Spinal cord (tissue), 10 donors: ENCODE measurements around the gene SCYGR3. TPM values are rescaled to one million over a fixed set of nuclear protein-coding genes. Genes with fewer than 3 reads are reported as not detected.
"Not testable (repeated sequence)": the region's sequence is repeated elsewhere in the genome, so short reads cannot be mapped to it uniquely, and the experiment has no call there.

Source experiments
- DNase-seq, 6 donors: peaks; one replicate each; pipeline versions ENCODE4 v3.0.0 to v3.0.0-alpha.2; 2013 to 2015; ENCODE audit warnings: low spot score in 6 of 6, low read depth in 4 of 6
- H3K27ac ChIP-seq: one replicate; pipeline ENCODE4 v1.5.1; 2013; ENCODE audit warnings: low read depth, low read length, control low read depth
- H3K27me3 ChIP-seq: one replicate; pipeline ENCODE4 v1.6.1; 2013; ENCODE audit warnings: low read length; ENCODE audit not compliant: control insufficient read depth, insufficient read depth
- H3K36me3 ChIP-seq: one replicate; pipeline ENCODE4 v1.6.1; 2013; ENCODE audit warnings: low read length; ENCODE audit not compliant: control insufficient read depth, insufficient read depth
- H3K4me1 ChIP-seq: one replicate; pipeline ENCODE4 v1.6.1; 2013; ENCODE audit warnings: low read length; ENCODE audit not compliant: control insufficient read depth, insufficient read depth
- H3K4me3 ChIP-seq: one replicate; pipeline ENCODE4 v1.5.1; 2013; ENCODE audit warnings: low read depth, low read length, control low read depth
- H3K9me3 ChIP-seq: one replicate; pipeline ENCODE4 v1.6.1; 2013; ENCODE audit warnings: low read length; ENCODE audit not compliant: control insufficient read depth, insufficient read depth
- WGBS: methylation state at CpG from one replicate; pipeline ENCODE4 v1.1.5; 2013; ENCODE audit warnings: missing lambda C conversion rate; ENCODE audit not compliant: insufficient coverage; 5-methylcytosine and 5-hydroxymethylcytosine counted together
- polyA plus RNA-seq, 2 donors: library from polyadenylated mRNA; unstranded; fragments of 120-200 nt; gene quantifications; one replicate each; pipeline ENCODE4 v1.2.1, GENCODE V29; 2013; ENCODE audit not compliant: insufficient read length in 2 of 2
- total RNA-seq, 2 donors: library from RNA; depleted of rRNA in 1 of 2; stranded (reverse); fragments of 120-200 nt in 1 of 2; fragments of >200 nt in 1 of 2; gene quantifications; one replicate each; pipeline versions ENCODE4 v1.2.3 to v1.2.4, GENCODE V29; 2013 to 2014
- donor health status: healthy.

The SCYGR3 gene
- total and polyA plus RNA-seq, 4 donors, result not detected

DNA sequence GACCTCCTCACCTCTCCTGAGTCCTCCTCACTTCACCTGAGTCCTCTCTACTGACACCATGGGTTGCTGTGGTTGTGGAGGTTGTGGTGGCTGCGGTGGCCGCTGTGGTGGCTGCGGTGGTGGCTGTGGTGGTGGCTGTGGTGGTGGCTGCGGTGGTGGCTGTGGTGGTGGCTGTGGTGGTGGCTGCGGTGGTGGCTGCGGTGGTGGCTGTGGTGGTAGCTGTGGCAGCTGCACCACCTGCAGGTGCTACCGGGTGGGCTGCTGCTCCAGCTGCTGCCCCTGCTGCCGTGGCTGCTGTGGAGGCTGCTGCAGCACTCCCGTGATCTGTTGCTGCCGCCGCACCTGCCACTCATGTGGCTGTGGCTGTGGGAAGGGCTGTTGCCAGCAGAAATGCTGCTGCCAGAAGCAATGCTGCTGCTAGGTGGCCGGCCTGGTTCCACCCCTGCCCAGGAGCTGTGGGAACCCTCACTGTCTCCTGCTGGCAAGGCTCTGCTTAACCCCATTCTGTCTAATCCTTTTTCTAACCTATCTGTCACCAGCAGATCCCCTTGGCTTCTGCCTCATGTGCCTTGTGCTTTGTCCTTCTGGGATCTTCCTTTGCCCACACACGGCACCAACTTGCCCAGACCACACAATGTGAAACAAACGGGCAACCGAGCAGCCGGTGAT is 15.7 kb downstream of the SCYGR3 start, which contains the start of gene SCYGR2:
TSS of gene SCYGR2 (plus strand) at position 59 of the 669 bp plus-strand sequence. CDS start at position 59, 0 bp downstream.
- DNase-seq, H3K27ac ChIP-seq, H3K9me3 ChIP-seq, H3K4me3 ChIP-seq, H3K27me3 ChIP-seq, H3K4me1 ChIP-seq, H3K36me3 ChIP-seq: not testable (repeated sequence)
- WGBS, result 82% methylated on average over 12 of the region's 16 CpGs

DNA sequence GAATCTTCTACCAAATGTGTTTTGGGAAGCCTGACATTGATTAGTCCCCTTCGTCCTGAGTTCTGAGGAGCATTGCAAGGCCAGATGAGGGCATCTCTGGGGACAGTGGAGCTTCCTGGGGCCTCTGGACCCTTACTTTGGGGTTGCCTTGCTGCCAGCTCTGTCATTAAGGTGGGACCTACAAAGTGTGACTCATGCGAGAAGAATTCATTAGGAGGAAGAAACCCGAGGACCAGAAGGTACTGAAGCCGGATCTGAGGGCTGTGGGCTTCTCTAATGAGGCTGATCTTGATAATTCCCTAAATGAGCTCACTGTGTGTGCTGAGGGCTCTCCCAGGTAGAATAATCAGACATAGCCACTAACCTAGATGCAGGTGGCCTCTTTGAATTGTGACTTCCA is 16.6 kb downstream of the SCYGR3 start:
- no peak for DNase-seq
- WGBS, result 67% methylated on average over 4 of the region's 4 CpGs
- no peak overlapping the region for H3K27ac ChIP-seq
- no peak overlapping the region for H3K4me3 ChIP-seq
- no peaks in the 10 kb centered on the region for H3K36me3 ChIP-seq
- no peaks in the 10 kb centered on the region for H3K4me1 ChIP-seq
- H3K9me3 ChIP-seq, result no peaks in the 10 kb centered on the region
- H3K27me3 ChIP-seq, result no peaks in the 10 kb centered on the region

DNA sequence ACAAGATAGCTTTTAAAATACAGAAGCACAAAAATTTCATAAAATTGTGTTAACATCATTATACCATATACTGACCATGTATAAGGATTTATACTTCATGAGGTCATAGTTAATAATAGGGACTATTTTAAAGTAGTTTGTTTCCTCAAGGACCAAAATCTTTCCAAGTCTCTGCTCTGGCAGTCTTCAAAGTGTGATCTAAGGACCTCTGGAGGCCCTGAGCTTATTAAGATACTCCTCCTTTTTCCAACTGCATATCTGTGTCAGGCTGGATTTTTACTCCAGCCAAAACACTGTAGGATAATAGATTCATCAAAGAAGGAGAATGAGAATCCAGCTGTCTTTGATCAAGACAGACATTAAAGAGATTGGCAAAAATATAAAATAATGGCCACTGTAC is 17.6 kb downstream of the SCYGR3 start:
- Histone ChIP-seq H3K9me3 (no peaks in the 10 kb centered on the region), H3K4me1 (no peaks in the 10 kb centered on the region), H3K27ac (no peak overlapping the region), H3K4me3 (no peak overlapping the region), H3K27me3 (no peaks in the 10 kb centered on the region), H3K36me3 (no peaks in the 10 kb centered on the region)
- DNase-seq, result no peak

GRCh38 chr2:227595797-227596196 is 18.8 kb downstream of the SCYGR3 start:
- no peak for DNase-seq
- 71% methylated on average over 1 of the region's 4 CpGs for WGBS
- no peaks in the 10 kb centered on the region for H3K4me1 ChIP-seq
- no peaks in the 10 kb centered on the region for H3K36me3 ChIP-seq
- no peaks in the 10 kb centered on the region for H3K9me3 ChIP-seq
- no peaks in the 10 kb centered on the region for H3K27me3 ChIP-seq
- H3K27ac ChIP-seq, result no peak overlapping the region
- H3K4me3 ChIP-seq, result no peak overlapping the region

- Histone ChIP-seq H3K4me1 (no peaks in the 10 kb centered on the region), H3K9me3 (no peaks in the 10 kb centered on the region), H3K27ac (no peak overlapping the region), H3K27me3 (no peaks in the 10 kb centered on the region), H3K4me3 (no peak overlapping the region), H3K36me3 (no peaks in the 10 kb centered on the region)
- no peak for DNase-seq
- no CpG with 5 or more reads among the region's 1 CpG for WGBS
These were observed 21.8 kb downstream of the SCYGR3 start for GRCh38 chr2:227592694-227593387.

DNA sequence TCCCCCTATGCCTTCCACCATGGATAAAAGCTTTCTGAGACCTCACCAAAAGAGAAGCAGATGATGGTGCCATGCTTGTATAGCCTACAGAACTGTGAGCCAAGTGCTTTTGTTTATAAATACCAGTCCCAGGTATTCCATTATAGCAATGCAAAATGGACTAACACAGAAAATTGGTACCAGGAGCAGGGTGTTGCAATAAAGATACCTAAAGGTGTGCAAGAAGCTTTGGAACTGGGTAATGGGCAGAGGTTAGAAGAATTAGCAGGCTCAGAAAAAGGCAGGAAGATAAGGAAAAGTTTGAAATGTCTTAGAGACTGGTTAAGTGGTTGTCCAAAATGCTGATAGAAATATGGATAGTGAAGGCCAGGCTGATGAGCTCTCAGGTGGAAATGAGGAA is 32.3 kb downstream of the SCYGR3 start:
- H3K4me1 ChIP-seq, result no peaks in the 10 kb centered on the region
- H3K27me3 ChIP-seq, result no peaks in the 10 kb centered on the region
- H3K4me3 ChIP-seq, result no peak overlapping the region
- no peak for DNase-seq
- H3K9me3 ChIP-seq, result no peaks in the 10 kb centered on the region
- no peak overlapping the region for H3K27ac ChIP-seq
- H3K36me3 ChIP-seq, result no peaks in the 10 kb centered on the region

DNA sequence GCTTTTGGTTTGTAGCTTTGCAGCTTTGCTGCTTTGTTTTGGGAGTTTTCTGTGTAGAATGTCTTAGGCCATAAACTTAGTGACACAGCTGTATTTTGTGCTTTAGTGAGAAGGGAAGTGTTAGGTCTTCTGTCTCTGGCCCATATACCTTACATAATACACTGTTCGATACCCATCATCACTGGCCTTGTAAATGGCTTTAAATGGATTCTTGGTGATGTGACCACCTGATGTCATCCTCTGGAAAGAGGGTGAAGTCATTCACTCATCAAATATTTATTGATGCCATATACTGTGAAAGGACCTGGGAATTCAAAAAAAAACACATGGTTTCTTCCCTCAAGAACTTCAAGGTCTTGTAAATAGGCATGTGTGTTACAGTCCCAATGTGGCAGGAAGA is 34.8 kb downstream of the SCYGR3 start:
- no peak for DNase-seq
- WGBS, result no CpG with 5 or more reads among the region's 1 CpG
- no peaks in the 10 kb centered on the region for H3K4me1 ChIP-seq
- H3K36me3 ChIP-seq, result no peaks in the 10 kb centered on the region
- H3K9me3 ChIP-seq, result no peaks in the 10 kb centered on the region
- H3K4me3 ChIP-seq, result no peak overlapping the region
- no peak overlapping the region for H3K27ac ChIP-seq
- no peaks in the 10 kb centered on the region for H3K27me3 ChIP-seq

GRCh38 chr2:227578642-227579041 is 36.0 kb downstream of the SCYGR3 start:
- WGBS, result 50% methylated on average over 1 of the region's 2 CpGs
- Histone ChIP-seq H3K4me3 (no peak overlapping the region), H3K4me1 (no peaks in the 10 kb centered on the region), H3K27ac (no peak overlapping the region), H3K9me3 (no peaks in the 10 kb centered on the region), H3K36me3 (no peaks in the 10 kb centered on the region), H3K27me3 (no peaks in the 10 kb centered on the region)
- peak in 1 of 6 donors; percentile 38 for DNase-seq

GRCh38 chr2:227577555-227577954 is 37.1 kb downstream of the SCYGR3 start:
- DNase-seq, result no peak
- no CpG with 5 or more reads among the region's 2 CpGs for WGBS
- Histone ChIP-seq H3K27me3 (no peaks in the 10 kb centered on the region), H3K4me3 (no peak overlapping the region), H3K4me1 (no peaks in the 10 kb centered on the region), H3K27ac (no peak overlapping the region), H3K36me3 (no peaks in the 10 kb centered on the region), H3K9me3 (no peaks in the 10 kb centered on the region)

- no peaks in the 10 kb centered on the region for H3K4me1 ChIP-seq
- H3K27me3 ChIP-seq, result no peaks in the 10 kb centered on the region
- no peak overlapping the region for H3K27ac ChIP-seq
- 91% methylated on average over 1 of the region's 2 CpGs for WGBS
- no peak for DNase-seq
- H3K9me3 ChIP-seq, result no peaks in the 10 kb centered on the region
- H3K36me3 ChIP-seq, result no peaks in the 10 kb centered on the region
- H3K4me3 ChIP-seq, result no peak overlapping the region
These were observed 37.8 kb downstream of the SCYGR3 start for GRCh38 chr2:227576812-227577211.
